ENCODE measurements around the gene CYB5B. TPM values are rescaled to one million over a fixed set of nuclear protein-coding genes. Genes with fewer than 3 reads are reported as not detected.
A peak's percentile ranks its signal among the peaks of the same experiment; 100 is the strongest.

Gene CYB5B
- total RNA-seq, 3 donors from 2014 or later (not counting 1 experiment from before 2014, with no cell fraction given) = 73.1 to 106 (median 88.4) TPM

GRCh38 chr16:69378760-69379159 lies 45.7 kb upstream of the CYB5B start:
- WGBS (ENCODE audit: insufficient coverage) = 100% methylated on average over 1 of the region's 1 CpG
- intact Hi-C loops (cut with micrococcal nuclease) = no loop called here
- H3K36me3 ChIP-seq (ENCODE audit: control insufficient read depth, insufficient read depth, low read length) = peaks cover 43% of the 10 kb centered on the region

GRCh38 chr16:69381231-69381630 lies 43.2 kb upstream of the CYB5B start:
- H3K9me3 ChIP-seq (ENCODE audit: control insufficient read depth, insufficient read depth, low read length) = no peaks in the 10 kb centered on the region
- WGBS (ENCODE audit: insufficient coverage) = 28% methylated on average over 2 of the region's 2 CpGs
- no peak overlapping the region for H3K4me3 ChIP-seq (ENCODE audit: low read length)
- TF ChIP-seq, protein P1, sequence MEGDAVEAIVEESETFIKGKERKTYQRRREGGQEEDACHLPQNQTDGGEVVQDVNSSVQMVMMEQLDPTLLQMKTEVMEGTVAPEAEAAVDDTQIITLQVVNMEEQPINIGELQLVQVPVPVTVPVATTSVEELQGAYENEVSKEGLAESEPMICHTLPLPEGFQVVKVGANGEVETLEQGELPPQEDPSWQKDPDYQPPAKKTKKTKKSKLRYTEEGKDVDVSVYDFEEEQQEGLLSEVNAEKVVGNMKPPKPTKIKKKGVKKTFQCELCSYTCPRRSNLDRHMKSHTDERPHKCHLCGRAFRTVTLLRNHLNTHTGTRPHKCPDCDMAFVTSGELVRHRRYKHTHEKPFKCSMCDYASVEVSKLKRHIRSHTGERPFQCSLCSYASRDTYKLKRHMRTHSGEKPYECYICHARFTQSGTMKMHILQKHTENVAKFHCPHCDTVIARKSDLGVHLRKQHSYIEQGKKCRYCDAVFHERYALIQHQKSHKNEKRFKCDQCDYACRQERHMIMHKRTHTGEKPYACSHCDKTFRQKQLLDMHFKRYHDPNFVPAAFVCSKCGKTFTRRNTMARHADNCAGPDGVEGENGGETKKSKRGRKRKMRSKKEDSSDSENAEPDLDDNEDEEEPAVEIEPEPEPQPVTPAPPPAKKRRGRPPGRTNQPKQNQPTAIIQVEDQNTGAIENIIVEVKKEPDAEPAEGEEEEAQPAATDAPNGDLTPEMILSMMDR (IDR thresholded peaks at IDR 0.05) = no peak
- intact Hi-C loops (cut with micrococcal nuclease) = no loop called here
- DNase-seq (no peak), ATAC-seq (no peak)
- Mint-ChIP-seq H3K36me3 (no peaks in the 10 kb centered on the region), H3K27me3 (ENCODE audit: low read depth in 2 of 2) (no peaks in the 10 kb centered on the region), H3K4me1 (peaks cover 34 to 47% of the 10 kb centered on the region in 2 donors), H3K4me3 (no peak overlapping the region), H3K27ac (peak overlapping the region; percentile 16 to 89), H3K9me3 (no peaks in the 10 kb centered on the region)
- peaks cover 8% of the 10 kb centered on the region for H3K4me1 ChIP-seq (ENCODE audit: control insufficient read depth, insufficient read depth, low read length)
- H3K27me3 ChIP-seq (ENCODE audit: control insufficient read depth, insufficient read depth, low read length) = no peaks in the 10 kb centered on the region
- H3K27ac ChIP-seq (ENCODE audit: low read length) = no peak overlapping the region
- H3K36me3 ChIP-seq (ENCODE audit: control insufficient read depth, insufficient read depth, low read length) = peaks cover 44% of the 10 kb centered on the region

More at GRCh38 chr16:69378760-69379159, 45.7 kb upstream of the CYB5B start:
- H3K27ac ChIP-seq (ENCODE audit: low read length) = no peak overlapping the region
- H3K27ac Mint-ChIP-seq = peak overlapping the region; percentile 17 to 48
- peaks cover 14 to 26% of the 10 kb centered on the region in 2 donors for H3K4me1 Mint-ChIP-seq
- no peaks in the 10 kb centered on the region for H3K36me3 Mint-ChIP-seq
- no peaks in the 10 kb centered on the region for H3K27me3 ChIP-seq (ENCODE audit: control insufficient read depth, insufficient read depth, low read length)
- TF ChIP-seq, protein P1 (IDR thresholded peaks at IDR 0.05) = no peak
- H3K4me3 Mint-ChIP-seq = no peak overlapping the region
- no peaks in the 10 kb centered on the region for H3K27me3 Mint-ChIP-seq (ENCODE audit: low read depth in 2 of 2)
- H3K9me3 Mint-ChIP-seq = no peaks in the 10 kb centered on the region
- no peaks in the 10 kb centered on the region for H3K4me1 ChIP-seq (ENCODE audit: control insufficient read depth, insufficient read depth, low read length)
- no peak for DNase-seq
- H3K4me3 ChIP-seq (ENCODE audit: low read length) = no peak overlapping the region
- no peak for ATAC-seq
- H3K9me3 ChIP-seq (ENCODE audit: control insufficient read depth, insufficient read depth, low read length) = no peaks in the 10 kb centered on the region

GRCh38 chr16:69382421-69382820 lies 42.0 kb upstream of the CYB5B start:
- H3K27me3 Mint-ChIP-seq (ENCODE audit: low read depth in 2 of 2) = no peaks in the 10 kb centered on the region
- DNase-seq (no peak), ATAC-seq (no peak)
- H3K27ac ChIP-seq (ENCODE audit: low read length) = no peak overlapping the region
- peak overlapping the region; percentile 34 to 89 for H3K27ac Mint-ChIP-seq
- peaks cover 43% of the 10 kb centered on the region for H3K36me3 ChIP-seq (ENCODE audit: control insufficient read depth, insufficient read depth, low read length)
- WGBS (ENCODE audit: insufficient coverage) = 100% methylated on average over 2 of the region's 2 CpGs
- no peaks in the 10 kb centered on the region for H3K27me3 ChIP-seq (ENCODE audit: control insufficient read depth, insufficient read depth, low read length)
- peaks cover 10% of the 10 kb centered on the region for H3K4me1 ChIP-seq (ENCODE audit: control insufficient read depth, insufficient read depth, low read length)
- no peak overlapping the region for H3K4me3 ChIP-seq (ENCODE audit: low read length)
- intact Hi-C loops (cut with micrococcal nuclease) = no loop called here
- H3K9me3 ChIP-seq (ENCODE audit: control insufficient read depth, insufficient read depth, low read length) = no peaks in the 10 kb centered on the region
- H3K4me3 Mint-ChIP-seq = no peak overlapping the region
- no peaks in the 10 kb centered on the region for H3K9me3 Mint-ChIP-seq
- no peaks in the 10 kb centered on the region for H3K36me3 Mint-ChIP-seq
- TF ChIP-seq, protein P1 (IDR thresholded peaks at IDR 0.05) = no peak
- peaks cover 34 to 47% of the 10 kb centered on the region in 2 donors for H3K4me1 Mint-ChIP-seq

DNA sequence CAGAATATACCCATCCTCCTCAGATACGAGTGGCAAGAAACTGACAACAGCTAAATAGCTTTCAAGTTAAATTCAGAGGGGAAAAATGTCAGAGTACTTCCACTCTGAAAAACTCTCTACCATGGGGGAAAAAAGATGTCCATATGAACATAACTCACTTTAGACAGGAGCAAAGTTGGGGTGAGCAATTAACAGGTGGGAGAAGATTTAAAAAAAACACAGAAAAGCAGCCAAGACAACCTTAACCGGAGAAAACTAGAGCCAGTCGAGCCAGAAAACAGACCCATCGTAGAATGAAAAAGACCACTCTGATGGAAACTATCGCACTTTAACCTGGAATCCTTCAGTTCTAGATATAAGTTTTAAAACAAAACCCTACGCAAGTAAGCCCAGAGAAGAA lies 39.4 kb upstream of the CYB5B start:
- H3K27ac Mint-ChIP-seq = peak overlapping the region; percentile 89 to 92
- no peak for DNase-seq
- no peaks in the 10 kb centered on the region for H3K27me3 Mint-ChIP-seq (ENCODE audit: low read depth in 2 of 2)
- H3K36me3 Mint-ChIP-seq = no peaks in the 10 kb centered on the region
- H3K27ac ChIP-seq (ENCODE audit: low read length) = peak overlapping the region; percentile 78
- H3K4me1 Mint-ChIP-seq = peaks cover 31 to 35% of the 10 kb centered on the region in 2 donors
- H3K9me3 ChIP-seq (ENCODE audit: control insufficient read depth, insufficient read depth, low read length) = no peaks in the 10 kb centered on the region
- H3K27me3 ChIP-seq (ENCODE audit: control insufficient read depth, insufficient read depth, low read length) = no peaks in the 10 kb centered on the region
- no peak for ATAC-seq
- H3K9me3 Mint-ChIP-seq = no peaks in the 10 kb centered on the region
- peak overlapping the region; percentile 67 for H3K4me3 ChIP-seq (ENCODE audit: low read length)
- H3K36me3 ChIP-seq (ENCODE audit: control insufficient read depth, insufficient read depth, low read length) = peaks cover 26% of the 10 kb centered on the region
- H3K4me3 Mint-ChIP-seq = peak overlapping the region; percentile 84
- H3K4me1 ChIP-seq (ENCODE audit: control insufficient read depth, insufficient read depth, low read length) = peaks cover 10% of the 10 kb centered on the region
- TF ChIP-seq, protein P1 (IDR thresholded peaks at IDR 0.05) = no peak
- intact Hi-C loops (cut with micrococcal nuclease) = loop anchor here (5.0 kb wide), 3 partner anchors 37 to 182 kb away; partner anchors contain the start of genes COG8, CYB5B, NFAT5 and NIP7
- 5% methylated on average over 5 of the region's 6 CpGs for WGBS (ENCODE audit: insufficient coverage)
